DOHH2 (cell line): ENCODE data around the gene CSRNP3.

Experiments used
- H3F3A ChIP-seq: fragments of 200-600 bp; sonication (generic), shearing (Covaris generic); 2 replicates; pipeline ENCODE4 v1.6.0; 2016; ENCODE audit warnings: antibody characterized with exemption, mild to moderate bottlenecking; ENCODE audit not compliant: control insufficient read depth, insufficient read depth
- H3K27ac ChIP-seq: fragments of 200-600 bp; sonication (generic); 2 replicates; pipeline ENCODE4 v1.5.1; 2014; ENCODE audit warnings: low read depth, mild to moderate bottlenecking, low read length, moderate library complexity
- H3K27me3 ChIP-seq: fragments of 200-600 bp; sonication (generic); 2 replicates; pipeline ENCODE4 v1.6.1; 2014; ENCODE audit warnings: mild to moderate bottlenecking, low read length, mixed read lengths; ENCODE audit not compliant: control insufficient read depth
- H3K36me3 ChIP-seq: fragments of 200-600 bp; sonication (generic); 2 replicates; pipeline ENCODE4 v1.6.1; 2014; ENCODE audit warnings: mild to moderate bottlenecking, low read length, moderate library complexity, mixed read lengths; ENCODE audit not compliant: control insufficient read depth
- H3K4me1 ChIP-seq: fragments of 200-600 bp; sonication (generic); 2 replicates; pipeline ENCODE4 v1.6.1; 2014; ENCODE audit warnings: mild to moderate bottlenecking, low read length, mixed read lengths; ENCODE audit not compliant: control insufficient read depth
- H3K4me2 ChIP-seq: fragments of 200-600 bp; sonication (generic); 2 replicates; pipeline ENCODE4 v1.6.0; 2014; ENCODE audit warnings: mild to moderate bottlenecking, low read length, moderate library complexity
- H3K4me3 ChIP-seq: fragments of 200-600 bp; sonication (generic); 2 replicates; pipeline ENCODE4 v1.5.1; 2014; ENCODE audit warnings: mild to moderate bottlenecking, low read length, mixed read lengths
- H3K79me2 ChIP-seq: fragments of 200-600 bp; sonication (generic); 2 replicates; pipeline ENCODE4 v1.6.1; 2014; ENCODE audit warnings: mild to moderate bottlenecking, low read length, mixed read lengths; ENCODE audit not compliant: control insufficient read depth
- H3K9me2 ChIP-seq: fragments of 200-600 bp; sonication (generic); replicated peaks from 2 replicates; pipeline ENCODE4 v1.6.1; 2014; ENCODE audit warnings: mild to moderate bottlenecking, low read length, mixed read lengths; ENCODE audit not compliant: control insufficient read depth
- H3K9me3 ChIP-seq: fragments of 200-600 bp; sonication (generic); 2 replicates; pipeline ENCODE4 v1.6.1; 2014; ENCODE audit warnings: antibody characterized with exemption, low read length, mixed read lengths; ENCODE audit not compliant: control insufficient read depth, insufficient read depth
- H4K20me1 ChIP-seq: fragments of 200-600 bp; sonication (generic); 2 replicates; pipeline ENCODE4 v1.6.0; 2014; ENCODE audit warnings: low read depth, mild to moderate bottlenecking, antibody characterized with exemption, low read length, moderate library complexity; ENCODE audit not compliant: control insufficient read depth, insufficient read depth
- CTCF ChIP-seq: fragments of 200-600 bp; sonication (generic); IDR thresholded peaks from one replicate; pipeline ENCODE4 v1.5.1; 2014; ENCODE audit warnings: antibody characterized with exemption, mild to moderate bottlenecking, low read depth, low read length; ENCODE audit not compliant: poor library complexity, severe bottlenecking
- EZH2phosphoT487 ChIP-seq: fragments of 200-600 bp; sonication (generic); IDR thresholded peaks from 2 replicates; pipeline ENCODE4 v1.6.1; 2017; ENCODE audit warnings: borderline replicate concordance, mild to moderate bottlenecking, antibody characterized with exemption, low read length, moderate library complexity, mixed read lengths

The CSRNP3 gene

GRCh38 chr2:165640247-165640929 lies 170.9 kb downstream of the CSRNP3 start:
- Histone ChIP-seq H4K20me1 (no peaks in the 10 kb centered on the region), H3K4me3 (no peak overlapping the region), H3K4me2 (no peak overlapping the region), H3K4me1 (no peaks in the 10 kb centered on the region), H3F3A (no peaks in the 10 kb centered on the region), H3K9me3 (no peaks in the 10 kb centered on the region), H3K27me3 (no peaks in the 10 kb centered on the region), H3K27ac (no peak overlapping the region), H3K9me2 (no peaks in the 10 kb centered on the region), H3K36me3 (no peaks in the 10 kb centered on the region), H3K79me2 (no peaks in the 10 kb centered on the region)
- TF ChIP-seq EZH2phosphoT487 (no peak), CTCF (no peak)

GRCh38 chr2:165645930-165646831 lies 176.7 kb downstream of the CSRNP3 start:
- TF ChIP-seq EZH2phosphoT487 (no peak), CTCF (no peak)
- no peaks in the 10 kb centered on the region for H4K20me1 ChIP-seq
- H3K36me3 ChIP-seq = no peaks in the 10 kb centered on the region
- no peaks in the 10 kb centered on the region for H3K9me2 ChIP-seq
- H3K4me3 ChIP-seq = no peak overlapping the region
- no peaks in the 10 kb centered on the region for H3F3A ChIP-seq
- H3K79me2 ChIP-seq = no peaks in the 10 kb centered on the region
- H3K9me3 ChIP-seq = no peaks in the 10 kb centered on the region
- no peak overlapping the region for H3K27ac ChIP-seq
- no peaks in the 10 kb centered on the region for H3K4me1 ChIP-seq
- H3K4me2 ChIP-seq = no peak overlapping the region
- H3K27me3 ChIP-seq = no peaks in the 10 kb centered on the region

- H3K4me2 ChIP-seq = no peak overlapping the region
- H3F3A ChIP-seq = no peaks in the 10 kb centered on the region
- no peaks in the 10 kb centered on the region for H3K4me1 ChIP-seq
- no peaks in the 10 kb centered on the region for H3K36me3 ChIP-seq
- no peaks in the 10 kb centered on the region for H4K20me1 ChIP-seq
- no peak overlapping the region for H3K27ac ChIP-seq
- H3K9me2 ChIP-seq = no peaks in the 10 kb centered on the region
- TF ChIP-seq EZH2phosphoT487 (no peak), CTCF (no peak)
- no peaks in the 10 kb centered on the region for H3K9me3 ChIP-seq
- H3K27me3 ChIP-seq = no peaks in the 10 kb centered on the region
- no peaks in the 10 kb centered on the region for H3K79me2 ChIP-seq
- no peak overlapping the region for H3K4me3 ChIP-seq
These were observed 177.9 kb downstream of the CSRNP3 start for GRCh38 chr2:165647409-165647808.
